Osteocyte (in vitro differentiated cells): Measurements from ENCODE around the gene CRIP1. TPM values are rescaled to one million over a fixed set of nuclear protein-coding genes. Genes with fewer than 3 reads are reported as not detected.
A peak's percentile ranks its signal among the peaks of the same experiment; 100 is the strongest.

Experiments used
- DNase-seq: peaks from one replicate; pipeline ENCODE4 v3.0.0; 2021; ENCODE audit warnings: mixed read lengths; ENCODE audit not compliant: unreplicated experiment; ENCODE audit errors: extremely low spot score
- H3K27ac Mint-ChIP-seq: one replicate; pipeline ENCODE4 v1.8.0; 2021; ENCODE audit warnings: mild to moderate bottlenecking, mixed read lengths; ENCODE audit not compliant: unreplicated experiment
- H3K27me3 Mint-ChIP-seq: one replicate; pipeline ENCODE4 v1.8.0; 2021; ENCODE audit warnings: mixed read lengths; ENCODE audit not compliant: unreplicated experiment
- H3K36me3 Mint-ChIP-seq: one replicate; pipeline ENCODE4 v1.8.0; 2021; ENCODE audit warnings: mixed read lengths; ENCODE audit not compliant: unreplicated experiment
- H3K4me1 Mint-ChIP-seq: one replicate; pipeline ENCODE4 v1.8.0; 2021; ENCODE audit warnings: mixed read lengths; ENCODE audit not compliant: unreplicated experiment
- H3K4me3 Mint-ChIP-seq: one replicate; pipeline ENCODE4 v1.8.0; 2021; ENCODE audit warnings: mild to moderate bottlenecking, moderate library complexity, mixed read lengths; ENCODE audit not compliant: unreplicated experiment
- H3K9me3 Mint-ChIP-seq: one replicate; pipeline ENCODE4 v1.8.0; 2021; ENCODE audit warnings: mixed read lengths; ENCODE audit not compliant: unreplicated experiment
- total RNA-seq: library from RNA; stranded (reverse); gene quantifications from 2 replicates; pipeline ENCODE4 v1.2.1, GENCODE V29; 2021
- TF ChIP-seq, protein P1 (sequence below): fragments of 200-600 bp; sonication (generic); IDR thresholded peaks from 2 replicates; pipeline ENCODE4 v1.5.0; 2021; ENCODE audit warnings: antibody characterized with exemption, mild to moderate bottlenecking, moderate library complexity

Gene CRIP1
- total RNA-seq, 1 donor from 2014 or later = 31.0 TPM

DNA sequence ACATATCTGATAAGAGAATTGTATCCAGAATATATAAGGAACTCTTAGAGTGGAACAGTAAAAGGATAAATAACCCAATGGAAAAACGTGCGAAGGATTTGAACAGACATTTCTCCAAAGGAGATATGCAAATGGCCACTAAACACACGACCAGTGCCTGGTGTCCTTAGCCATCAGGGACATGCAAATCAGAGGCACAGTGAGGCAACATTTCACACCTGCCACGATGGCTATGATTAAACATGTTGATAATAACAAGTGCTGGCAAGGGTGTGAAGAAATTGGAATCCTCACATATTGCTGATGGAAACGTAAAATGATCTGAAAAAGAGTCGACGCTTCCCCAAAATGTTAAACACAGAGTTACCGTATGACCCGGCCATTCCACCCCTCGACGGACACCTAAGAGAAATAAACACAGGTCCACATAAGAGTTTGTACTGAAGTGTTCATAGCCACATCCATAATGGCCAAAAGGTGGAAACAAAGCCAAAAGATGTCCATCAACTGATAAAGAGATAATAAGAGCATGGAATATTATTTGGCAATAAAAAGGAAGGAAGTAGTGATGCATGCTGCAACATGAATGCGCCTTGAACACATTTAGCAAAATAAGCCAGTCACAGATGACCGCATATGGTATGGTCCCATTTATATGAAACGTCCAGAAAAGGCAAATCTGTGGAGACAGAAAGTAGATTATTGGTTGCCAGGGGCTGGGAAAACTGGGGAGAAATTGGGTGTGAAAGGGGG, 33.4 kb downstream of the CRIP1 start:
- Mint-ChIP-seq H3K27me3 (peaks cover 26% of the 10 kb centered on the region), H3K4me3 (no peak overlapping the region)

DNA sequence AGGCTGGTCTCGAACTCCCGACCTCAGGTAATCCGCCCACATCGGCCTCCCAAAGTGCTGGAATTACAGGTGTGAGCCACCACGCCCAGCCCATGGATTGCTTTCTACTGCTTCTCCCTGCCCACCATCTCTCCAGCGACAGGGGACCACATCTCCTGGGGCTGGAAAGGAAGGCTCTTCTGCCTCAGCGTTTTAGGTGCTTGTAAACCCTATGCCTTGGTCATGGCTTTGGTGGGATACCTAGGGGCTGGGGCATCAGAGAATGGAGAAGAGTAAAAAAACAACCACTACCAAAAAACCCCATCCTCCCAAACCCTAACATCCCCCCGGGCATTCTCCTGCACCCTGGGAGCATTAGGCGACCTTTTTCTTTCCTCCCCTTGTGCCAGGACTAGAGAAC, 38.6 kb downstream of the CRIP1 start:
- Mint-ChIP-seq H3K4me1 (peaks cover 4% of the 10 kb centered on the region), H3K4me3 (peak overlapping the region; percentile 52), H3K27ac (no peak overlapping the region), H3K9me3 (no peaks in the 10 kb centered on the region), H3K27me3 (peaks cover 3% of the 10 kb centered on the region), H3K36me3 (no peaks in the 10 kb centered on the region)
- no peak for DNase-seq
- TF ChIP-seq, protein P1, sequence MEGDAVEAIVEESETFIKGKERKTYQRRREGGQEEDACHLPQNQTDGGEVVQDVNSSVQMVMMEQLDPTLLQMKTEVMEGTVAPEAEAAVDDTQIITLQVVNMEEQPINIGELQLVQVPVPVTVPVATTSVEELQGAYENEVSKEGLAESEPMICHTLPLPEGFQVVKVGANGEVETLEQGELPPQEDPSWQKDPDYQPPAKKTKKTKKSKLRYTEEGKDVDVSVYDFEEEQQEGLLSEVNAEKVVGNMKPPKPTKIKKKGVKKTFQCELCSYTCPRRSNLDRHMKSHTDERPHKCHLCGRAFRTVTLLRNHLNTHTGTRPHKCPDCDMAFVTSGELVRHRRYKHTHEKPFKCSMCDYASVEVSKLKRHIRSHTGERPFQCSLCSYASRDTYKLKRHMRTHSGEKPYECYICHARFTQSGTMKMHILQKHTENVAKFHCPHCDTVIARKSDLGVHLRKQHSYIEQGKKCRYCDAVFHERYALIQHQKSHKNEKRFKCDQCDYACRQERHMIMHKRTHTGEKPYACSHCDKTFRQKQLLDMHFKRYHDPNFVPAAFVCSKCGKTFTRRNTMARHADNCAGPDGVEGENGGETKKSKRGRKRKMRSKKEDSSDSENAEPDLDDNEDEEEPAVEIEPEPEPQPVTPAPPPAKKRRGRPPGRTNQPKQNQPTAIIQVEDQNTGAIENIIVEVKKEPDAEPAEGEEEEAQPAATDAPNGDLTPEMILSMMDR = no peak

More for the DNA sequence above, 33.4 kb downstream of the CRIP1 start:
- Mint-ChIP-seq H3K4me1 (no peaks in the 10 kb centered on the region), H3K27ac (no peak overlapping the region), H3K36me3 (no peaks in the 10 kb centered on the region), H3K9me3 (no peaks in the 10 kb centered on the region)
- TF ChIP-seq, protein P1 = no peak
- no peak for DNase-seq

DNA sequence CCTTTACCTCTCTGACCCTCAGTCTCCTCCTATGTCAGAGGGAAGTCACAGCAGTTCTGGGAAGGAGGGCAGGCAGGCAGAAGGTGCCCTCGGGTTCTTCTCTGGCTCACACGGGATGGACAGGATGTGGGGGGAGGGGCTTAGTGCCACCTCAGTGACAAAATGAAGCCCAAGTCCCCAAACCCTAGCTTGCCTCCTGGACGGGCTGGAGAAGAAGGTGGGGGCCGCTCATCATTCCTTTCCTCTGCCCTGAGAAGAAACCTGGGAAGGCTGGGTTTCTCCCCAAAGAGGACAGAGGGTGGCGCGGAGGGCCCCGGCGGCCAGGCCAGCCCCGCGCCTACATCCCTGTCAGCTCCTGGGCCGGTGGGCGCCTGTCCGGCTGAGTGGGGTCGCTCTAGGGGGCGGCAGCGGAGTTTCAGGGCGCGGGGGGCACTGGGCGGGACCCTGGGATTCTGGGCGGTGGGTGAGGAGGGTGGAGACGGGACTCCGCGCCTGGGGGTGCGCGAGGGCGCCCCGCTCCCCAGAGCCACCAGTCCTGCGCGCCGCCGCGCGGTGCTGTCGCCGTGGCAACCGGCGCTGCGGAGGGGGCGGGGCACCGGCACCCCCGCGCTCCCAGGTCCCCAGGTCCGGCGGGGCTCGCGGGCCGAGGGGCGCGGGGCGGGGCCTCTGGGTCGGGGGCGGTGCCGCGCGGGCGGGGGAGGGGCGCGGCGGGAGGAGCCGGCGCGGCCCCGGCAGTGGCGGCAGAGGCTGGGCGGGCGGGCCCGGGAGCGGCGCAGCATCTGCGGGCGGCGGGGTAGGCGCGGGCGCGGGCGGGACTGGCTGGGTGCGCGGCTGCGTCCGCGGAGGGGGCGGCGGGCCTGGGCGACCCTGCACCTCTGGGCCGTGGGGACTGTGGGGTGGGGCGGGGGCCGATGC, 39.4 kb downstream of the CRIP1 start, which contains the start of gene TMEM121:
TMEM121 (plus strand) TSS at position 723 of the 915 bp plus-strand sequence. CDS start 2,252 bp downstream, outside the sequence.
- Mint-ChIP-seq H3K4me3 (peak within 1 kb of the TSS; percentile 73), H3K27ac (peak within 1 kb of the TSS; percentile 34), H3K9me3 (no peaks in the 10 kb centered on the region), H3K27me3 (peaks cover 3% of the 10 kb centered on the region), H3K36me3 (no peaks in the 10 kb centered on the region), H3K4me1 (peaks cover 4% of the 10 kb centered on the region)
- TF ChIP-seq, protein P1 = no peak
- no peak for DNase-seq

DNA sequence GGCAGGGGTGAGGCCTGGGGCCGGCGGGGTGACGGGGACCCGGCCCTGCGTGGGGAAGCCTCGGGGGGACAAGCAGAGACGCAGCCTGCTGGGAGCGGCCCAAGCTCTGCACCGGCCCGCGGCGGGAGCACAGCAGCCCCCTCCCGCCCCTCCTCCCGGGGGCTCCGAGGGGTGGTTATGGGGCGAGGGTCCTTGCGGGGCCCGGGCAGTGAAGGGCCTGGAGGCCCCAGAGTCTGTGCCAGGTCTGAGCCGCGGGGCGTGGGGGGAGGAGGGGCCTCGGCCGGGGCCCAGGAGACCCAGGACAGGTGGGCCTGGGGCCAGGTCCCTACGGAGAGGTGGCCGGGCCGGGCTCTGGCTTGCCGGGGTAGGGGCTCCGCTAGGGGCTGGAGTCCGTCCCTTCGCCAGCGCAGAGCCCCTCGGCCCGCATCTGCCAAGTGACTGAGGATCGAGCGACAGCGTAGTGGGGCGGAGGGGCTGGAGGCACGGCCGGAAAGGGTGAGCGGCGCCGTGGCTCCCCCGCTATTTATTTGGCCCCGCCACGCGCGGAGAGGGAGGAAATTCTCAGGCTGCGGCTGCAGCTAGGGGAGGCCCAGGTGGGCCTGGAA, 40.2 kb downstream of the CRIP1 start:
- TF ChIP-seq, protein P1 = no peak
- Mint-ChIP-seq H3K9me3 (no peaks in the 10 kb centered on the region), H3K4me1 (peaks cover 4% of the 10 kb centered on the region), H3K27ac (peak overlapping the region; percentile 34), H3K36me3 (no peaks in the 10 kb centered on the region), H3K4me3 (peak overlapping the region; percentile 73), H3K27me3 (peaks cover 3% of the 10 kb centered on the region)
- DNase-seq = no peak
